ENCODE results near the gene KAZN.

KAZN gene

GRCh38 chr1:14682941-14683621, 84.6 kb downstream of the KAZN start:
- Mint-ChIP-seq H3K9me3 (peaks cover 5% of the 10 kb centered on the region), H3K4me1 (no peaks in the 10 kb centered on the region), H3K36me3 (no peaks in the 10 kb centered on the region), H3K27ac (no peak overlapping the region), H3K4me3 (no peak overlapping the region)
- DNase-seq (ENCODE audit: low spot score in 2 of 2) (no peak), ATAC-seq (no peak)

GRCh38 chr1:14685078-14685477, 86.6 kb downstream of the KAZN start:
- H3K4me3 Mint-ChIP-seq = no peak overlapping the region
- DNase-seq (ENCODE audit: low spot score in 2 of 2) = no peak
- H3K4me1 Mint-ChIP-seq = no peaks in the 10 kb centered on the region
- H3K36me3 Mint-ChIP-seq = no peaks in the 10 kb centered on the region
- H3K9me3 Mint-ChIP-seq = peaks cover 5% of the 10 kb centered on the region
- ATAC-seq = no peak
- no peak overlapping the region for H3K27ac Mint-ChIP-seq

GRCh38 chr1:14686701-14687100, 88.2 kb downstream of the KAZN start:
- Mint-ChIP-seq H3K27ac (no peak overlapping the region), H3K4me1 (no peaks in the 10 kb centered on the region), H3K4me3 (no peak overlapping the region), H3K9me3 (peaks cover 5% of the 10 kb centered on the region), H3K36me3 (no peaks in the 10 kb centered on the region)
- ATAC-seq = no peak
- DNase-seq (ENCODE audit: low spot score in 2 of 2) = no peak

GRCh38 chr1:14687147-14687546, 88.7 kb downstream of the KAZN start:
- H3K4me3 Mint-ChIP-seq = no peak overlapping the region
- DNase-seq (ENCODE audit: low spot score in 2 of 2) = no peak
- no peaks in the 10 kb centered on the region for H3K36me3 Mint-ChIP-seq
- H3K27ac Mint-ChIP-seq = no peak overlapping the region
- H3K4me1 Mint-ChIP-seq = no peaks in the 10 kb centered on the region
- ATAC-seq = no peak
- H3K9me3 Mint-ChIP-seq = peaks cover 5% of the 10 kb centered on the region

GRCh38 chr1:14689996-14690615, 91.6 kb downstream of the KAZN start:
- H3K9me3 Mint-ChIP-seq = no peaks in the 10 kb centered on the region
- H3K4me1 Mint-ChIP-seq = no peaks in the 10 kb centered on the region
- H3K27ac Mint-ChIP-seq = no peak overlapping the region
- DNase-seq (ENCODE audit: low spot score in 2 of 2) = no peak
- ATAC-seq = no peak
- no peak overlapping the region for H3K4me3 Mint-ChIP-seq
- H3K36me3 Mint-ChIP-seq = no peaks in the 10 kb centered on the region

GRCh38 chr1:14693949-14694348, 95.5 kb downstream of the KAZN start:
- Mint-ChIP-seq H3K9me3 (no peaks in the 10 kb centered on the region), H3K4me1 (no peaks in the 10 kb centered on the region), H3K4me3 (no peak overlapping the region), H3K27ac (no peak overlapping the region), H3K36me3 (no peaks in the 10 kb centered on the region)
- ATAC-seq (no peak), DNase-seq (ENCODE audit: low spot score in 2 of 2) (no peak)

- H3K9me3 Mint-ChIP-seq = no peaks in the 10 kb centered on the region
- H3K4me3 Mint-ChIP-seq = no peak overlapping the region
- H3K36me3 Mint-ChIP-seq = no peaks in the 10 kb centered on the region
- H3K4me1 Mint-ChIP-seq = no peaks in the 10 kb centered on the region
- no peak overlapping the region for H3K27ac Mint-ChIP-seq
- DNase-seq (ENCODE audit: low spot score in 2 of 2) = no peak
- ATAC-seq = no peak
Measured at GRCh38 chr1:14694589-14694988, 96.1 kb downstream of the KAZN start.

- ATAC-seq = no peak
- no peaks in the 10 kb centered on the region for H3K36me3 Mint-ChIP-seq
- H3K9me3 Mint-ChIP-seq = no peaks in the 10 kb centered on the region
- DNase-seq (ENCODE audit: low spot score in 2 of 2) = no peak
- no peaks in the 10 kb centered on the region for H3K4me1 Mint-ChIP-seq
- no peak overlapping the region for H3K27ac Mint-ChIP-seq
- no peak overlapping the region for H3K4me3 Mint-ChIP-seq
Measured at GRCh38 chr1:14696761-14697160, 98.3 kb downstream of the KAZN start.

- DNase-seq (ENCODE audit: low spot score in 2 of 2) (no peak), ATAC-seq (no peak)
- Mint-ChIP-seq H3K36me3 (no peaks in the 10 kb centered on the region), H3K27ac (no peak overlapping the region), H3K4me3 (no peak overlapping the region), H3K9me3 (no peaks in the 10 kb centered on the region), H3K4me1 (no peaks in the 10 kb centered on the region)
Measured at GRCh38 chr1:14697353-14697752, 98.9 kb downstream of the KAZN start.

- Mint-ChIP-seq H3K9me3 (peaks cover 4% of the 10 kb centered on the region), H3K4me3 (no peak overlapping the region), H3K4me1 (no peaks in the 10 kb centered on the region), H3K27ac (no peak overlapping the region), H3K36me3 (no peaks in the 10 kb centered on the region)
- ATAC-seq = no peak
- no peak for DNase-seq (ENCODE audit: low spot score in 2 of 2)
Measured at GRCh38 chr1:14698314-14698713, 99.8 kb downstream of the KAZN start.

- no peak for DNase-seq (ENCODE audit: low spot score in 2 of 2)
- Mint-ChIP-seq H3K9me3 (peaks cover 4% of the 10 kb centered on the region), H3K4me1 (no peaks in the 10 kb centered on the region), H3K27ac (no peak overlapping the region), H3K36me3 (no peaks in the 10 kb centered on the region), H3K4me3 (no peak overlapping the region)
- ATAC-seq = no peak
Measured at GRCh38 chr1:14699620-14700019, 101.1 kb downstream of the KAZN start.

- ATAC-seq = no peak
- Mint-ChIP-seq H3K9me3 (peaks cover 4% of the 10 kb centered on the region), H3K36me3 (no peaks in the 10 kb centered on the region), H3K4me1 (no peaks in the 10 kb centered on the region), H3K4me3 (no peak overlapping the region), H3K27ac (no peak overlapping the region)
- DNase-seq (ENCODE audit: low spot score in 2 of 2) = no peak
Measured at GRCh38 chr1:14704846-14705245, 106.4 kb downstream of the KAZN start.

GRCh38 chr1:14705824-14706223, 107.3 kb downstream of the KAZN start:
- no peak overlapping the region for H3K4me3 Mint-ChIP-seq
- ATAC-seq (no peak), DNase-seq (ENCODE audit: low spot score in 2 of 2) (no peak)
- H3K27ac Mint-ChIP-seq = no peak overlapping the region
- no peaks in the 10 kb centered on the region for H3K4me1 Mint-ChIP-seq
- no peaks in the 10 kb centered on the region for H3K36me3 Mint-ChIP-seq
- H3K9me3 Mint-ChIP-seq = peaks cover 7% of the 10 kb centered on the region

GRCh38 chr1:14706631-14707030, 108.1 kb downstream of the KAZN start:
- H3K27ac Mint-ChIP-seq = no peak overlapping the region
- no peak for DNase-seq (ENCODE audit: low spot score in 2 of 2)
- ATAC-seq = no peak
- H3K4me1 Mint-ChIP-seq = no peaks in the 10 kb centered on the region
- peaks cover 7% of the 10 kb centered on the region for H3K9me3 Mint-ChIP-seq
- H3K36me3 Mint-ChIP-seq = no peaks in the 10 kb centered on the region
- no peak overlapping the region for H3K4me3 Mint-ChIP-seq

- H3K36me3 Mint-ChIP-seq = no peaks in the 10 kb centered on the region
- DNase-seq (ENCODE audit: low spot score in 2 of 2) = no peak
Measured at GRCh38 chr1:14707531-14708445, 109.3 kb downstream of the KAZN start.

GRCh38 chr1:14710331-14710730, 111.8 kb downstream of the KAZN start:
- no peaks in the 10 kb centered on the region for H3K4me1 Mint-ChIP-seq
- H3K36me3 Mint-ChIP-seq = no peaks in the 10 kb centered on the region
- ATAC-seq = no peak
- no peak overlapping the region for H3K27ac Mint-ChIP-seq
- H3K9me3 Mint-ChIP-seq = peaks cover 3% of the 10 kb centered on the region
- no peak overlapping the region for H3K4me3 Mint-ChIP-seq
- no peak for DNase-seq (ENCODE audit: low spot score in 2 of 2)

More at GRCh38 chr1:14707531-14708445, 109.3 kb downstream of the KAZN start:
- Mint-ChIP-seq H3K4me3 (no peak overlapping the region), H3K4me1 (no peaks in the 10 kb centered on the region), H3K9me3 (peaks cover 4% of the 10 kb centered on the region), H3K27ac (no peak overlapping the region)
- no peak for ATAC-seq
